Measurements from ENCODE around the gene THAP9. TPM values are rescaled to one million over a fixed set of nuclear protein-coding genes. Genes with fewer than 3 reads are reported as not detected.
A peak's percentile ranks its signal among the peaks of the same experiment; 100 is the strongest.

THAP9 gene
- polyA plus RNA-seq, 1 of the 3 experiments (the other 2 are of a cell fraction): 1.5 TPM

DNA sequence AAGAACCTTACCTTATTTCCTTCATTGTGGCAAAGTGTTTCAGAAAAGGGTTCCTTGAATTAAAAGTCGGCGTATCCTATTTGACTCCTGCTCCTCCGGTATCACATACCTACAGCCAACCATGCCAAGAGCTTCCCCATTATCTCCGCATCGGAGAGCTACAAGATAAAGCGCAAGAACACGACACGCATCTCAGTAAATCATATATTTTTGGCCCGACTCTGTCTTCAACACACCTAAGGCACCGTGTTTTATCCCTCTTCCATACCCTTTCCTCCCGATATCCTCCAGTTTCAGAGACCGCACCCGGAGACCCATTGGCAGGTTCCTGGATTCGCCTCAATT, 497 bp upstream of the THAP9 start:
- Histone ChIP-seq H3K9me2 (no peaks in the 10 kb centered on the region), H3K9me3 (no peaks in the 10 kb centered on the region), H3K27ac (ENCODE audit: low read depth in 2 of 2, low read length in 1 of 2) (peak overlapping the region; percentile 96 to 98), H4K20me1 (ENCODE audit: insufficient read depth) (peaks cover 11% of the 10 kb centered on the region; the same call in 1 of the 2 replicates), H2AFZ (ENCODE audit: low read depth) (peak overlapping the region; percentile 58; the same call in 1 of the 2 replicates), H3K4me1 (ENCODE audit: control insufficient read depth in 1 of 2, insufficient read depth in 2 of 2, low read depth in 1 of 2, low read length in 1 of 2) (peaks cover 5 to 8% of the 10 kb centered on the region in 2 experiments; a peak in 3 of 4 replicates), H3F3A (replicated peaks; ENCODE audit: insufficient read depth) (peaks cover 46% of the 10 kb centered on the region), H3K9ac (peak overlapping the region; percentile 87), H3K27me3 (ENCODE audit: insufficient read depth) (no peaks in the 10 kb centered on the region), H3K4me2 (peak overlapping the region; percentile 83), H3K79me2 (ENCODE audit: insufficient read depth) (peaks cover 80% of the 10 kb centered on the region), H3K4me3 (ENCODE audit: low read depth in 2 of 2, low read length in 1 of 2) (peak overlapping the region; percentile 81 to 97), H3K36me3 (replicated peaks in 1 of 2; ENCODE audit: control insufficient read depth in 1 of 2, insufficient read depth in 2 of 2, low read length in 1 of 2) (peaks cover 20 to 29% of the 10 kb centered on the region in 2 experiments)
- no peak for DNase-seq
- 2% methylated on average over 14 of the region's 14 CpGs for WGBS (ENCODE audit: low lambda C conversion rate)
- ChIA-PET CTCF (interaction anchor here (1.0 to 1.7 kb wide), 3 partner anchors 14 to 113 kb away, joined by 4 to 5 read pairs (median 4); partner anchors contain the start of gene LIN54), POLR2A (interaction anchor here (0.6 to 1.9 kb wide), 5 partner anchors 14 to 491 kb away, joined by 3 to 11 read pairs (median 4); partner anchors contain the start of genes COPS4 and HNRNPDL)
- no peak for TF ChIP-seq SIN3A (IDR thresholded peaks at IDR 0.05; ENCODE audit: borderline replicate concordance, low read depth, low read length)
- TF ChIP-seq YY1 (IDR thresholded peaks at IDR 0.05; ENCODE audit: low read depth): no peak
- TF ChIP-seq TEAD4 (IDR thresholded peaks at IDR 0.05; ENCODE audit: borderline replicate concordance, insufficient read depth): no peak
- TF ChIP-seq, protein P1, sequence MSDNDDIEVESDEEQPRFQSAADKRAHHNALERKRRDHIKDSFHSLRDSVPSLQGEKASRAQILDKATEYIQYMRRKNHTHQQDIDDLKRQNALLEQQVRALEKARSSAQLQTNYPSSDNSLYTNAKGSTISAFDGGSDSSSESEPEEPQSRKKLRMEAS (IDR thresholded peaks at IDR 0.05; ENCODE audit: low read depth): no peak
- no peak for TF ChIP-seq RCOR1 (IDR thresholded peaks at IDR 0.05; ENCODE audit: low read length)
- TF ChIP-seq, protein P2, sequence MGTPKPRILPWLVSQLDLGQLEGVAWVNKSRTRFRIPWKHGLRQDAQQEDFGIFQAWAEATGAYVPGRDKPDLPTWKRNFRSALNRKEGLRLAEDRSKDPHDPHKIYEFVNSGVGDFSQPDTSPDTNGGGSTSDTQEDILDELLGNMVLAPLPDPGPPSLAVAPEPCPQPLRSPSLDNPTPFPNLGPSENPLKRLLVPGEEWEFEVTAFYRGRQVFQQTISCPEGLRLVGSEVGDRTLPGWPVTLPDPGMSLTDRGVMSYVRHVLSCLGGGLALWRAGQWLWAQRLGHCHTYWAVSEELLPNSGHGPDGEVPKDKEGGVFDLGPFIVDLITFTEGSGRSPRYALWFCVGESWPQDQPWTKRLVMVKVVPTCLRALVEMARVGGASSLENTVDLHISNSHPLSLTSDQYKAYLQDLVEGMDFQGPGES (IDR thresholded peaks at IDR 0.05; ENCODE audit: low read depth, low read length): no peak
- TF ChIP-seq, protein P3, sequence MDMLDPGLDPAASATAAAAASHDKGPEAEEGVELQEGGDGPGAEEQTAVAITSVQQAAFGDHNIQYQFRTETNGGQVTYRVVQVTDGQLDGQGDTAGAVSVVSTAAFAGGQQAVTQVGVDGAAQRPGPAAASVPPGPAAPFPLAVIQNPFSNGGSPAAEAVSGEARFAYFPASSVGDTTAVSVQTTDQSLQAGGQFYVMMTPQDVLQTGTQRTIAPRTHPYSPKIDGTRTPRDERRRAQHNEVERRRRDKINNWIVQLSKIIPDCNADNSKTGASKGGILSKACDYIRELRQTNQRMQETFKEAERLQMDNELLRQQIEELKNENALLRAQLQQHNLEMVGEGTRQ (IDR thresholded peaks at IDR 0.05; ENCODE audit: borderline replicate concordance, low read depth, low read length): no peak
- TF ChIP-seq POLR2AphosphoS5 (IDR thresholded peaks at IDR 0.05; ENCODE audit: low read depth, low read length): no peak
- no peak for TF ChIP-seq FOSL2 (IDR thresholded peaks at IDR 0.05; ENCODE audit: borderline replicate concordance, low read depth)
- no peak for TF ChIP-seq GATA2 (CRISPR knock-in tag; IDR thresholded peaks at IDR 0.05)
- TF ChIP-seq FOXJ3 (CRISPR knock-in tag; IDR thresholded peaks at IDR 0.05): no peak; the same call in 1 of the 2 replicates
- no peak for TF ChIP-seq NFIC (IDR thresholded peaks at IDR 0.05; ENCODE audit: borderline replicate concordance)

DNA sequence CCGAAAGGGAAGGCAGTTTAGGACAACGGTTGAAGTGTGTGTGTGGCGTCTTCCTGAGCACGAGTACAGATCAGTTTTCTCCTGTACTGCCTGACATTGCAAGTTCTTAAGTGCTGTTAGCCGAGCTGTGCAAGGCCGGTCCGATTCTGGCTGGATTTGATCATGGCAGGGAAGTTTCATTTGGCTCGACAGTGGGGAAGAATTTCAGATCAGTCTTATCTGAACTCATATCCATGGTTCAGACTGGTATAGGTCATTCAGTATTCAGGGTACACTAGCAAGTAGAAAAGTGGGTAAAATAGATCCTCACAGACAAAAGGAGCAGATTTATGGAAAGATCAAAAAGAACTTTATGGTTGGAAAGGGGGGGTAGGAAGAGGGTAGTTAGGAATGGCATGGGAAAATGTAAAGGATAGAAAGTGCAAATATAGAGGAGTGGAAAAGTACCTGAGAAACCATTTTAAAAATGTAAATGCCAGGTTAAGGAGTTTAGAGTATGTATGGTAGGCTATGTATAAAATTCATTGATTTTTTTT, 716 bp downstream of the THAP9 start:
- POLR2A ChIA-PET: interaction anchor here (0.6 to 1.9 kb wide), 5 partner anchors 13 to 472 kb away, joined by 3 to 11 read pairs (median 4); partner anchors contain the start of genes COPS4 and HNRNPDL
- 3% methylated on average over 8 of the region's 8 CpGs for WGBS (ENCODE audit: low lambda C conversion rate)

More for the DNA sequence above, 716 bp downstream of the THAP9 start:
- Histone ChIP-seq H3K27me3 (ENCODE audit: insufficient read depth) (no peaks in the 10 kb centered on the region), H3K9ac (peak overlapping the region; percentile 87), H3K9me2 (no peaks in the 10 kb centered on the region), H3K9me3 (no peaks in the 10 kb centered on the region), H3K4me1 (ENCODE audit: control insufficient read depth in 1 of 2, insufficient read depth in 2 of 2, low read depth in 1 of 2, low read length in 1 of 2) (peaks cover 5 to 8% of the 10 kb centered on the region in 2 experiments; a peak in 3 of 4 replicates), H4K20me1 (ENCODE audit: insufficient read depth) (peaks cover 11% of the 10 kb centered on the region; the same call in 1 of the 2 replicates), H3F3A (replicated peaks; ENCODE audit: insufficient read depth) (peaks cover 54% of the 10 kb centered on the region), H3K4me2 (peak overlapping the region; percentile 74), H3K79me2 (ENCODE audit: insufficient read depth) (peaks cover 68% of the 10 kb centered on the region), H3K4me3 (ENCODE audit: low read depth in 2 of 2, low read length in 1 of 2) (peak overlapping the region; percentile 81 to 97), H2AFZ (ENCODE audit: low read depth) (peak overlapping the region; percentile 12), H3K36me3 (replicated peaks in 1 of 2; ENCODE audit: control insufficient read depth in 1 of 2, insufficient read depth in 2 of 2, low read length in 1 of 2) (peaks cover 15 to 20% of the 10 kb centered on the region in 2 experiments), H3K27ac (ENCODE audit: low read depth in 2 of 2, low read length in 1 of 2) (peak overlapping the region; percentile 96 to 98)
- DNase-seq: no peak
- no peak for TF ChIP-seq NFIC (IDR thresholded peaks at IDR 0.05; ENCODE audit: borderline replicate concordance)
- TF ChIP-seq, protein P4, sequence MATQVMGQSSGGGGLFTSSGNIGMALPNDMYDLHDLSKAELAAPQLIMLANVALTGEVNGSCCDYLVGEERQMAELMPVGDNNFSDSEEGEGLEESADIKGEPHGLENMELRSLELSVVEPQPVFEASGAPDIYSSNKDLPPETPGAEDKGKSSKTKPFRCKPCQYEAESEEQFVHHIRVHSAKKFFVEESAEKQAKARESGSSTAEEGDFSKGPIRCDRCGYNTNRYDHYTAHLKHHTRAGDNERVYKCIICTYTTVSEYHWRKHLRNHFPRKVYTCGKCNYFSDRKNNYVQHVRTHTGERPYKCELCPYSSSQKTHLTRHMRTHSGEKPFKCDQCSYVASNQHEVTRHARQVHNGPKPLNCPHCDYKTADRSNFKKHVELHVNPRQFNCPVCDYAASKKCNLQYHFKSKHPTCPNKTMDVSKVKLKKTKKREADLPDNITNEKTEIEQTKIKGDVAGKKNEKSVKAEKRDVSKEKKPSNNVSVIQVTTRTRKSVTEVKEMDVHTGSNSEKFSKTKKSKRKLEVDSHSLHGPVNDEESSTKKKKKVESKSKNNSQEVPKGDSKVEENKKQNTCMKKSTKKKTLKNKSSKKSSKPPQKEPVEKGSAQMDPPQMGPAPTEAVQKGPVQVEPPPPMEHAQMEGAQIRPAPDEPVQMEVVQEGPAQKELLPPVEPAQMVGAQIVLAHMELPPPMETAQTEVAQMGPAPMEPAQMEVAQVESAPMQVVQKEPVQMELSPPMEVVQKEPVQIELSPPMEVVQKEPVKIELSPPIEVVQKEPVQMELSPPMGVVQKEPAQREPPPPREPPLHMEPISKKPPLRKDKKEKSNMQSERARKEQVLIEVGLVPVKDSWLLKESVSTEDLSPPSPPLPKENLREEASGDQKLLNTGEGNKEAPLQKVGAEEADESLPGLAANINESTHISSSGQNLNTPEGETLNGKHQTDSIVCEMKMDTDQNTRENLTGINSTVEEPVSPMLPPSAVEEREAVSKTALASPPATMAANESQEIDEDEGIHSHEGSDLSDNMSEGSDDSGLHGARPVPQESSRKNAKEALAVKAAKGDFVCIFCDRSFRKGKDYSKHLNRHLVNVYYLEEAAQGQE (IDR thresholded peaks at IDR 0.05; ENCODE audit: low read depth, low read length): 0 out of 2 replicates have a peak, but pooled peaks have one; percentile 5
- TF ChIP-seq, protein P1 (IDR thresholded peaks at IDR 0.05; ENCODE audit: low read depth): 0 out of 2 replicates have a peak, but pooled peaks have one; percentile 20
- no peak for TF ChIP-seq JUND (IDR thresholded peaks at IDR 0.05)
- TF ChIP-seq TAF1 (IDR thresholded peaks at IDR 0.05; ENCODE audit: borderline replicate concordance, low read depth, low read length): 0 out of 2 replicates have a peak, but pooled peaks have one; percentile 9
- TF ChIP-seq YY1 (IDR thresholded peaks at IDR 0.05; ENCODE audit: low read depth): 0 out of 2 replicates have a peak, but pooled peaks have one; percentile 9
- CTCF ChIA-PET: interaction anchor here (0.6 to 1.7 kb wide), 3 partner anchors 68 to 112 kb away, joined by 3 to 4 read pairs (median 4); partner anchors contain the start of gene LIN54

All from SK-N-SH (cell line).